SK-N-SH (cell line): ENCODE measurements around the gene HINFP. TPM values are rescaled to one million over a fixed set of nuclear protein-coding genes. Genes with fewer than 3 reads are reported as not detected.

Experiments
- CTCF ChIA-PET: fragments of 300-600, 350-600 bp; formaldehyde crosslinking; extraction: SDS; loops from one replicate; lab custom pipeline; 2021; lab: Yijun Ruan, JAX
- POLR2A ChIA-PET: fragments of 350-600 bp; sonication (Branson Sonifier 250); formaldehyde crosslinking; extraction: SDS; loops from one replicate; lab custom pipeline; 2020; ENCODE audit warnings: antibody characterized with exemption, inconsistent platforms; lab: Yijun Ruan, JAX
- DNase-seq: peaks from one replicate; pipeline ENCODE4 v3.0.0; 2012
- H2AFZ ChIP-seq: fragments of 200-600 bp; sonication (generic); 2 replicates; pipeline ENCODE4 v1.8.1; 2016; ENCODE audit warnings: antibody characterized with exemption, mild to moderate bottlenecking, low read depth
- H3F3A ChIP-seq: fragments of 200-600 bp; sonication (generic); replicated peaks from 2 replicates; pipeline ENCODE3; 2016; ENCODE audit warnings: antibody characterized with exemption, mild to moderate bottlenecking; ENCODE audit not compliant: insufficient read depth
- H3K27ac ChIP-seq, 2 experiments: fragments of 200-500 bp in 1 of 2; fragments of 200-600 bp in 1 of 2; sonication (Bioruptor generic) in 1 of 2; sonication (generic), shearing (Covaris generic) in 1 of 2; 2 replicates each; pipeline versions ENCODE4 v1.5.1 to v1.6.1; 2014 to 2016; ENCODE audit warnings: low read depth in 2 of 2, inconsistent platforms in 1 of 2, low read length in 1 of 2, mild to moderate bottlenecking in 1 of 2, mixed read lengths in 1 of 2
- H3K27me3 ChIP-seq: fragments of 200-600 bp; sonication (generic), shearing (Covaris generic); 2 replicates; pipeline ENCODE4 v1.6.1; 2016; ENCODE audit warnings: mixed run types; ENCODE audit not compliant: insufficient read depth
- H3K36me3 ChIP-seq, 2 experiments: fragments of 200-500 bp in 1 of 2; fragments of 200-600 bp in 1 of 2; sonication (Bioruptor generic) in 1 of 2; sonication (generic) in 1 of 2; replicated peaks in 1 of 2; 2 replicates each; pipeline versions ENCODE3 to v1.5.1; 2014 to 2016; ENCODE audit warnings: low read length in 1 of 2, mild to moderate bottlenecking in 1 of 2; ENCODE audit not compliant: insufficient read depth in 2 of 2, control insufficient read depth in 1 of 2
- H3K4me1 ChIP-seq, 2 experiments: fragments of 200-500 bp in 1 of 2; fragments of 200-600 bp in 1 of 2; sonication (Bioruptor generic) in 1 of 2; sonication (generic), shearing (Covaris generic) in 1 of 2; 2 replicates each; pipeline versions ENCODE4 v1.5.1 to v1.6.1; 2014 to 2016; ENCODE audit warnings: low read depth in 1 of 2, low read length in 1 of 2, mixed run types in 1 of 2; ENCODE audit not compliant: insufficient read depth in 2 of 2, control insufficient read depth in 1 of 2
- H3K4me2 ChIP-seq: fragments of 200-600 bp; sonication (generic), shearing (Covaris generic); 2 replicates; pipeline ENCODE4 v1.6.1; 2017; ENCODE audit warnings: mixed run types
- H3K4me3 ChIP-seq, 2 experiments: fragments of 200-500 bp in 1 of 2; fragments of 200-600 bp in 1 of 2; sonication (Bioruptor generic) in 1 of 2; sonication (generic), shearing (Covaris generic) in 1 of 2; 2 replicates each; pipeline versions ENCODE4 v1.5.1 to v1.8.1; 2014 to 2016; ENCODE audit warnings: low read depth in 2 of 2, inconsistent platforms in 1 of 2, low read length in 1 of 2, mild to moderate bottlenecking in 1 of 2, mixed read lengths in 1 of 2, moderate library complexity in 1 of 2
- H3K79me2 ChIP-seq: fragments of 200-600 bp; sonication (generic); 2 replicates; pipeline ENCODE4 v1.8.1; 2017; ENCODE audit warnings: mild to moderate bottlenecking; ENCODE audit not compliant: insufficient read depth
- H3K9ac ChIP-seq: fragments of 200-600 bp; sonication (generic); 2 replicates; pipeline ENCODE4 v1.6.1; 2017; ENCODE audit warnings: mixed run types
- H3K9me2 ChIP-seq: fragments of 200-600 bp; sonication (generic); 2 replicates; pipeline ENCODE4 v1.6.1; 2017; ENCODE audit warnings: mixed run types
- H3K9me3 ChIP-seq: fragments of 200-600 bp; sonication (generic); 2 replicates; pipeline ENCODE4 v1.6.1; 2017; ENCODE audit warnings: mixed run types, mild to moderate bottlenecking, moderate library complexity
- H4K20me1 ChIP-seq: fragments of 200-600 bp; sonication (generic); 2 replicates; pipeline ENCODE4 v1.6.1; 2017; ENCODE audit warnings: mild to moderate bottlenecking, mixed run types; ENCODE audit not compliant: insufficient read depth
- CHD2 ChIP-seq: fragments of 150-350 bp; IDR thresholded peaks from 2 replicates; pipeline ENCODE4 v1.6.1; 2018; ENCODE audit warnings: low read length; ENCODE audit not compliant: partially characterized antibody
- ELF1 ChIP-seq: IDR thresholded peaks from 2 replicates; pipeline ENCODE4 v1.4.0; 2012
- EP300 ChIP-seq, 2 experiments: IDR thresholded peaks; 2 replicates each; pipeline versions ENCODE4 v1.4.0 to v1.6.1; 2012; ENCODE audit warnings: borderline replicate concordance in 1 of 2, low read depth in 1 of 2, low read length in 1 of 2
- FOSL2 ChIP-seq: IDR thresholded peaks from 2 replicates; pipeline ENCODE4 v1.4.0; 2012; ENCODE audit warnings: low read depth, mild to moderate bottlenecking, moderate library complexity, borderline replicate concordance
- FOXJ3 ChIP-seq: sonication (generic); formaldehyde crosslinking; IDR thresholded peaks from 2 replicates; pipeline ENCODE4 v1.5.1; 2020; ENCODE audit warnings: mild to moderate bottlenecking, missing genetic modification reagents
- GABPA ChIP-seq: IDR thresholded peaks from 2 replicates; pipeline ENCODE4 v1.4.0; 2012; ENCODE audit warnings: low read depth, mild to moderate bottlenecking
- GATA2 ChIP-seq: sonication (generic); formaldehyde crosslinking; IDR thresholded peaks from 2 replicates; pipeline ENCODE4 v1.5.0; 2020; ENCODE audit warnings: mild to moderate bottlenecking, missing genetic modification reagents
- MXI1 ChIP-seq: IDR thresholded peaks from 2 replicates; pipeline ENCODE4 v1.6.1; 2012; ENCODE audit warnings: mild to moderate bottlenecking, low read depth, low read length, improper control_type of control experiment
- NFIC ChIP-seq: IDR thresholded peaks from 2 replicates; pipeline ENCODE4 v1.4.0; 2012; ENCODE audit warnings: borderline replicate concordance
- NRF1 ChIP-seq: IDR thresholded peaks from 2 replicates; pipeline ENCODE4 v1.6.1; 2012; ENCODE audit warnings: low read depth, mild to moderate bottlenecking, low read length
- POLR2AphosphoS5 ChIP-seq: IDR thresholded peaks from 2 replicates; pipeline ENCODE4 v1.6.1; 2012; ENCODE audit warnings: low read depth, low read length
- RAD21 ChIP-seq: IDR thresholded peaks from 2 replicates; pipeline ENCODE4 v1.6.1; 2012; ENCODE audit warnings: mild to moderate bottlenecking, low read length
- RFX5 ChIP-seq: IDR thresholded peaks from 2 replicates; pipeline ENCODE4 v1.6.1; 2012; ENCODE audit warnings: mild to moderate bottlenecking, improper control_type of control experiment, low read length
- SIN3A ChIP-seq: IDR thresholded peaks from 2 replicates; pipeline ENCODE4 v1.6.1; 2012; ENCODE audit warnings: low read depth, mild to moderate bottlenecking, low read length, moderate library complexity, borderline replicate concordance
- SMC3 ChIP-seq: IDR thresholded peaks from 2 replicates; pipeline ENCODE4 v1.6.1; 2012; ENCODE audit warnings: low read depth, low read length, improper control_type of control experiment
- TAF1 ChIP-seq: IDR thresholded peaks from 2 replicates; pipeline ENCODE4 v1.6.1; 2012; ENCODE audit warnings: low read depth, mild to moderate bottlenecking, low read length, moderate library complexity, borderline replicate concordance
- TCF12 ChIP-seq: IDR thresholded peaks from 2 replicates; pipeline ENCODE4 v1.4.0; 2012
- WGBS: methylation state at CpG from one replicate; pipeline ENCODE4 v1.1.6; 2017; ENCODE audit warnings: low lambda C conversion rate; 5-methylcytosine and 5-hydroxymethylcytosine counted together
- polyA plus RNA-seq, 3 experiments: library from polyadenylated mRNA; depleted of rRNA; stranded (reverse); fragments of >200 nt; gene quantifications; 2 replicates each; pipeline ENCODE4 v1.2.3, GENCODE V29; 2012
- TF ChIP-seq, protein P1 (sequence below): IDR thresholded peaks from 2 replicates; pipeline ENCODE4 v1.4.0; 2012; ENCODE audit warnings: low read depth
- TF ChIP-seq, protein P2 (sequence below): IDR thresholded peaks from 2 replicates; pipeline ENCODE4 v1.4.0; 2012; ENCODE audit warnings: low read depth, borderline replicate concordance
- TF ChIP-seq, protein P3 (sequence below): fragments of 200-600 bp; sonication (generic); IDR thresholded peaks from 2 replicates; pipeline ENCODE4 v1.6.1; 2017; ENCODE audit warnings: antibody characterized with exemption, mild to moderate bottlenecking, moderate library complexity
- TF ChIP-seq, protein P4 (sequence below): IDR thresholded peaks from 2 replicates; pipeline ENCODE4; 2012
- TF ChIP-seq, protein P5 (sequence below): fragments of 150-350 bp; IDR thresholded peaks from 2 replicates; pipeline ENCODE4 v1.6.1; 2017; ENCODE audit warnings: antibody characterized with exemption, low read length, low read depth, borderline replicate concordance
- TF ChIP-seq, protein P6 (sequence below): IDR thresholded peaks from 2 replicates; pipeline ENCODE4 v1.4.0; 2012; ENCODE audit warnings: low read depth, borderline replicate concordance

Gene HINFP, protein sequence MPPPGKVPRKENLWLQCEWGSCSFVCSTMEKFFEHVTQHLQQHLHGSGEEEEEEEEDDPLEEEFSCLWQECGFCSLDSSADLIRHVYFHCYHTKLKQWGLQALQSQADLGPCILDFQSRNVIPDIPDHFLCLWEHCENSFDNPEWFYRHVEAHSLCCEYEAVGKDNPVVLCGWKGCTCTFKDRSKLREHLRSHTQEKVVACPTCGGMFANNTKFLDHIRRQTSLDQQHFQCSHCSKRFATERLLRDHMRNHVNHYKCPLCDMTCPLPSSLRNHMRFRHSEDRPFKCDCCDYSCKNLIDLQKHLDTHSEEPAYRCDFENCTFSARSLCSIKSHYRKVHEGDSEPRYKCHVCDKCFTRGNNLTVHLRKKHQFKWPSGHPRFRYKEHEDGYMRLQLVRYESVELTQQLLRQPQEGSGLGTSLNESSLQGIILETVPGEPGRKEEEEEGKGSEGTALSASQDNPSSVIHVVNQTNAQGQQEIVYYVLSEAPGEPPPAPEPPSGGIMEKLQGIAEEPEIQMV
- polyA plus RNA-seq (2012; rRNA removed), result 21.8 and 36.1 TPM in 2 replicates
- polyA plus RNA-seq (2012; cell fraction: cytosol; rRNA removed), result 10.6 and 14.6 TPM in 2 replicates
- 113 and 143 TPM in 2 replicates for polyA plus RNA-seq (2012; cell fraction: nucleus; rRNA removed)

DNA sequence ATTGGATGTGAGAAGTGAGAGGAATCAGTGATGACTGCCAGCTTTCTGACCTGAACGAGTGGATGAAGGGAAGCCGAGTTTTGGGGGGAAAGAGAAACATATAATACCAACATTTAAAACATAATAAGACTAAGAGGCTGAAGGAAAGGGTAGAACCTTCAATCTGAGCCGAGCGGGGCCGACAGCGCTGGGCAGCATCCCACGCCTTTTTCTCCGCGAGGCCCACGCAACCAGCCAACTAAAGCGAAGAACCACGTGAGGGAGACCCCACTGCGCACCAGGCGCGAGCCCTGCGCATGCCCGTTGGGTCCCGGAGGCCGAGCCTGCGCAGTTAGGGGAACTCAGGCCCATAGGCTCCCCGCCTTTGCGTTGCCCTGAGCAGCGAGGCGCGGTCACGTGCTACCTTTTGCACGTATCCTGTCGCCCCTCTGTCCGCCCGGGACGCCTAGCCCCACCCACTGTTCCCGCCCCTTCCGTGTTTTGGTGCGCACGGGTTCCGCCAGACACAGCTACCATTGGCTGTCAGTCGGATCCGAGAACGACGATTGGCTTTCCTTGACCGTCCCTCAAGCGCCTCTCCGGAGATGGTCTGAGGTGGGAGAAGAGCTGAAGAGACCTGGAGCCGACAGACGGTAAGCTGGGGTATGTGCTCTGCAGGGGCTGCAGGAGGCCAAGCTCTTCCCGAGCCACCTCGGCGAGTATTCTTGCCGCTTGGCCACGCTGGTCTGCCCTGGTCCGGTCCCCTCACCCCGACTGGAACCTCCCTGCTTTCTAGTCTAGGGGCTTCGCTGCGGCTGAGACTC lies at the start of gene HINFP:
HINFP (plus strand) TSS at position 573 of the 803 bp plus-strand sequence. CDS start 5,365 bp downstream, outside the sequence.
- peak within 1 kb of the TSS; percentile 55 to 92; a peak in 3 of 4 replicates for H3K27ac ChIP-seq
- peak within 1 kb of the TSS; percentile 91 for H3K4me2 ChIP-seq
- WGBS, result 3% methylated on average over 30 of the region's 54 CpGs
- peaks cover 12% of the 10 kb centered on the region for H3F3A ChIP-seq
- H3K4me3 ChIP-seq, result peak within 1 kb of the TSS; percentile 88 to 90
- H4K20me1 ChIP-seq, result no peaks in the 10 kb centered on the region
- peak; percentile 98 for DNase-seq
- ChIA-PET CTCF (interaction anchor here (0.8 to 1.3 kb wide), 4 partner anchors 13 to 202 kb away, joined by 3 to 6 read pairs (median 4); no protein-coding TSS in a partner anchor), POLR2A (interaction anchor here (0.5 to 1.9 kb wide), 8 partner anchors 10 to 94 kb away, joined by 3 to 11 read pairs (median 4); partner anchors contain the start of genes C2CD2L and HMBS)
- H3K4me1 ChIP-seq, result peaks cover 13 to 17% of the 10 kb centered on the region in 2 experiments; a peak in 3 of 4 replicates
- peaks cover 40% of the 10 kb centered on the region for H3K79me2 ChIP-seq
- peaks cover 5 to 20% of the 10 kb centered on the region in 2 experiments for H3K36me3 ChIP-seq
- H3K9ac ChIP-seq, result peak within 1 kb of the TSS; percentile 74
- H3K9me3 ChIP-seq, result no peaks in the 10 kb centered on the region
- TF ChIP-seq TCF12, result no peak
- TF ChIP-seq, protein P1, sequence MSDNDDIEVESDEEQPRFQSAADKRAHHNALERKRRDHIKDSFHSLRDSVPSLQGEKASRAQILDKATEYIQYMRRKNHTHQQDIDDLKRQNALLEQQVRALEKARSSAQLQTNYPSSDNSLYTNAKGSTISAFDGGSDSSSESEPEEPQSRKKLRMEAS, result peak; percentile 99
- TF ChIP-seq SIN3A, result peak; percentile 24; the same call in 1 of the 2 replicates
- no peak for TF ChIP-seq EP300 (IDR thresholded peaks at IDR 0.05; ENCODE audit: borderline replicate concordance in 1 of 2, low read depth in 1 of 2, low read length in 1 of 2)
- peak; percentile 86 for TF ChIP-seq GABPA
- no peak for TF ChIP-seq NFIC
- TF ChIP-seq RFX5, result 0 out of 2 replicates have a peak, but pooled peaks have one; percentile 19
- TF ChIP-seq, protein P2, sequence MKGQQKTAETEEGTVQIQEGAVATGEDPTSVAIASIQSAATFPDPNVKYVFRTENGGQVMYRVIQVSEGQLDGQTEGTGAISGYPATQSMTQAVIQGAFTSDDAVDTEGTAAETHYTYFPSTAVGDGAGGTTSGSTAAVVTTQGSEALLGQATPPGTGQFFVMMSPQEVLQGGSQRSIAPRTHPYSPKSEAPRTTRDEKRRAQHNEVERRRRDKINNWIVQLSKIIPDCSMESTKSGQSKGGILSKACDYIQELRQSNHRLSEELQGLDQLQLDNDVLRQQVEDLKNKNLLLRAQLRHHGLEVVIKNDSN, result peak; percentile 93
- peak; percentile 55 for TF ChIP-seq TAF1
- TF ChIP-seq, protein P3, sequence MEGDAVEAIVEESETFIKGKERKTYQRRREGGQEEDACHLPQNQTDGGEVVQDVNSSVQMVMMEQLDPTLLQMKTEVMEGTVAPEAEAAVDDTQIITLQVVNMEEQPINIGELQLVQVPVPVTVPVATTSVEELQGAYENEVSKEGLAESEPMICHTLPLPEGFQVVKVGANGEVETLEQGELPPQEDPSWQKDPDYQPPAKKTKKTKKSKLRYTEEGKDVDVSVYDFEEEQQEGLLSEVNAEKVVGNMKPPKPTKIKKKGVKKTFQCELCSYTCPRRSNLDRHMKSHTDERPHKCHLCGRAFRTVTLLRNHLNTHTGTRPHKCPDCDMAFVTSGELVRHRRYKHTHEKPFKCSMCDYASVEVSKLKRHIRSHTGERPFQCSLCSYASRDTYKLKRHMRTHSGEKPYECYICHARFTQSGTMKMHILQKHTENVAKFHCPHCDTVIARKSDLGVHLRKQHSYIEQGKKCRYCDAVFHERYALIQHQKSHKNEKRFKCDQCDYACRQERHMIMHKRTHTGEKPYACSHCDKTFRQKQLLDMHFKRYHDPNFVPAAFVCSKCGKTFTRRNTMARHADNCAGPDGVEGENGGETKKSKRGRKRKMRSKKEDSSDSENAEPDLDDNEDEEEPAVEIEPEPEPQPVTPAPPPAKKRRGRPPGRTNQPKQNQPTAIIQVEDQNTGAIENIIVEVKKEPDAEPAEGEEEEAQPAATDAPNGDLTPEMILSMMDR, result no peak
- TF ChIP-seq, protein P4, sequence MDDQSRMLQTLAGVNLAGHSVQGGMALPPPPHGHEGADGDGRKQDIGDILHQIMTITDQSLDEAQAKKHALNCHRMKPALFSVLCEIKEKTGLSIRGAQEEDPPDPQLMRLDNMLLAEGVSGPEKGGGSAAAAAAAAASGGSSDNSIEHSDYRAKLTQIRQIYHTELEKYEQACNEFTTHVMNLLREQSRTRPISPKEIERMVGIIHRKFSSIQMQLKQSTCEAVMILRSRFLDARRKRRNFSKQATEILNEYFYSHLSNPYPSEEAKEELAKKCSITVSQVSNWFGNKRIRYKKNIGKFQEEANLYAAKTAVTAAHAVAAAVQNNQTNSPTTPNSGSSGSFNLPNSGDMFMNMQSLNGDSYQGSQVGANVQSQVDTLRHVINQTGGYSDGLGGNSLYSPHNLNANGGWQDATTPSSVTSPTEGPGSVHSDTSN, result peak; percentile 98
- no peak for TF ChIP-seq RAD21
- TF ChIP-seq CHD2, result peak; percentile 58
- TF ChIP-seq, protein P5, sequence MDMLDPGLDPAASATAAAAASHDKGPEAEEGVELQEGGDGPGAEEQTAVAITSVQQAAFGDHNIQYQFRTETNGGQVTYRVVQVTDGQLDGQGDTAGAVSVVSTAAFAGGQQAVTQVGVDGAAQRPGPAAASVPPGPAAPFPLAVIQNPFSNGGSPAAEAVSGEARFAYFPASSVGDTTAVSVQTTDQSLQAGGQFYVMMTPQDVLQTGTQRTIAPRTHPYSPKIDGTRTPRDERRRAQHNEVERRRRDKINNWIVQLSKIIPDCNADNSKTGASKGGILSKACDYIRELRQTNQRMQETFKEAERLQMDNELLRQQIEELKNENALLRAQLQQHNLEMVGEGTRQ, result peak; percentile 82
- no peak for TF ChIP-seq FOXJ3
- peak; percentile 96 for TF ChIP-seq MXI1
- TF ChIP-seq, protein P6, sequence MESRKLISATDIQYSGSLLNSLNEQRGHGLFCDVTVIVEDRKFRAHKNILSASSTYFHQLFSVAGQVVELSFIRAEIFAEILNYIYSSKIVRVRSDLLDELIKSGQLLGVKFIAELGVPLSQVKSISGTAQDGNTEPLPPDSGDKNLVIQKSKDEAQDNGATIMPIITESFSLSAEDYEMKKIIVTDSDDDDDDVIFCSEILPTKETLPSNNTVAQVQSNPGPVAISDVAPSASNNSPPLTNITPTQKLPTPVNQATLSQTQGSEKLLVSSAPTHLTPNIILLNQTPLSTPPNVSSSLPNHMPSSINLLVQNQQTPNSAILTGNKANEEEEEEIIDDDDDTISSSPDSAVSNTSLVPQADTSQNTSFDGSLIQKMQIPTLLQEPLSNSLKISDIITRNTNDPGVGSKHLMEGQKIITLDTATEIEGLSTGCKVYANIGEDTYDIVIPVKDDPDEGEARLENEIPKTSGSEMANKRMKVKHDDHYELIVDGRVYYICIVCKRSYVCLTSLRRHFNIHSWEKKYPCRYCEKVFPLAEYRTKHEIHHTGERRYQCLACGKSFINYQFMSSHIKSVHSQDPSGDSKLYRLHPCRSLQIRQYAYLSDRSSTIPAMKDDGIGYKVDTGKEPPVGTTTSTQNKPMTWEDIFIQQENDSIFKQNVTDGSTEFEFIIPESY, result no peak
- peak; percentile 84 for TF ChIP-seq ELF1
- TF ChIP-seq FOSL2, result no peak
- no peak for TF ChIP-seq GATA2 (CRISPR knock-in tag)
- peak; percentile 88 for TF ChIP-seq POLR2AphosphoS5
- TF ChIP-seq NRF1, result peak; percentile 99
- TF ChIP-seq SMC3, result 0 out of 2 replicates have a peak, but pooled peaks have one; percentile 8
- H3K27me3 ChIP-seq, result no peaks in the 10 kb centered on the region
- H2AFZ ChIP-seq, result peak within 1 kb of the TSS; percentile 89
- no peaks in the 10 kb centered on the region for H3K9me2 ChIP-seq
